Caco-2 (cell line): ENCODE results near the gene BPIFB2. TPM values are rescaled to one million over a fixed set of nuclear protein-coding genes. Genes with fewer than 3 reads are reported as not detected.

Experiments
- BruUV-seq: library from RNA; stranded (reverse); fragments of 400-500 nt; replicated peaks from 2 replicates; lab custom pipeline; 2021; lab: Mats Ljungman, UMichigan
- CTCF ChIA-PET: fragments of 300-600 bp; sonication (Branson Sonifier 250); formaldehyde crosslinking; loops from one replicate; lab custom pipeline; 2022; ENCODE audit warnings: antibody characterized with exemption; lab: Charles Lee
- POLR2A ChIA-PET: fragments of 300-600 bp; sonication (Branson Sonifier 250); formaldehyde crosslinking; loops from one replicate; lab custom pipeline; 2022; ENCODE audit warnings: antibody characterized with exemption; lab: Charles Lee
- DNase-seq, 2 experiments: peaks; one replicate each; pipeline versions ENCODE4 v3.0.0 to v3.0.0-alpha.2; 2020 to 2022
- H3K27me3 ChIP-seq: replicated peaks from 2 replicates; pipeline ENCODE4 v1.6.0; 2011; ENCODE audit warnings: low read length; ENCODE audit not compliant: control insufficient read depth, insufficient read depth
- H3K36me3 ChIP-seq: 2 replicates; pipeline ENCODE4 v1.5.1; 2011; ENCODE audit warnings: low read length; ENCODE audit not compliant: control insufficient read depth, insufficient read depth
- H3K4me1 ChIP-seq: fragments of 250-450 bp; sonication (Bioruptor Pico); 2 replicates; pipeline ENCODE4 v1.5.1; 2020; ENCODE audit warnings: mild to moderate bottlenecking
- H3K4me3 ChIP-seq: 2 replicates; pipeline ENCODE4 v1.5.1; 2011; ENCODE audit warnings: low read depth, mild to moderate bottlenecking, control low read depth, low read length
- H3K9me3 ChIP-seq: fragments of 250-450 bp; sonication (Bioruptor Pico); 2 replicates; pipeline ENCODE4 v1.5.1; 2020; ENCODE audit warnings: mild to moderate bottlenecking, moderate library complexity
- H3K27ac Mint-ChIP-seq: one replicate; pipeline ENCODE4 v1.8.0; 2022; ENCODE audit warnings: mixed read lengths; ENCODE audit not compliant: unreplicated experiment
- H3K27me3 Mint-ChIP-seq: one replicate; pipeline ENCODE4 v1.8.0; 2022; ENCODE audit warnings: mixed read lengths; ENCODE audit not compliant: insufficient read depth, unreplicated experiment
- H3K36me3 Mint-ChIP-seq: one replicate; pipeline ENCODE4 v1.8.0; 2022; ENCODE audit warnings: mild to moderate bottlenecking, mixed read lengths; ENCODE audit not compliant: insufficient read depth, unreplicated experiment
- H3K4me1 Mint-ChIP-seq: one replicate; pipeline ENCODE4 v1.8.0; 2022; ENCODE audit warnings: low read depth, mixed read lengths; ENCODE audit not compliant: unreplicated experiment
- H3K4me3 Mint-ChIP-seq: one replicate; pipeline ENCODE4 v1.8.0; 2022; ENCODE audit warnings: mild to moderate bottlenecking, moderate library complexity, mixed read lengths; ENCODE audit not compliant: unreplicated experiment
- H3K9me3 Mint-ChIP-seq: one replicate; pipeline ENCODE4 v1.8.0; 2022; ENCODE audit warnings: mixed read lengths; ENCODE audit not compliant: unreplicated experiment
- CTCF ChIP-seq, 2 experiments: fragments of 200-600 bp in 1 of 2; IDR thresholded peaks; 1 replicate in 1 of 2; 2 replicates in 1 of 2; pipeline versions ENCODE4 v1.5.1 to v1.8.0; 2011 to 2022; ENCODE audit warnings: antibody characterized with exemption in 1 of 2, control low read depth in 1 of 2, inconsistent platforms in 1 of 2, low read depth in 1 of 2, low read length in 1 of 2, mild to moderate bottlenecking in 1 of 2, moderate library complexity in 1 of 2; ENCODE audit not compliant: insufficient read depth in 1 of 2, severe bottlenecking in 1 of 2, unreplicated experiment in 1 of 2
- intact Hi-C: fragments of 100-400 bp; cut with micrococcal nuclease; formaldehyde crosslinking; loops from one replicate; pipeline ENCODE4 v1.10.0; 2022; ENCODE audit not compliant: unreplicated experiment
- total RNA-seq: library from RNA; stranded (reverse); gene quantifications from 2 replicates; pipeline ENCODE4 v1.2.3, GENCODE V29; 2022

The BPIFB2 gene
- total RNA-seq, 1 experiment from 2014 or later: not detected

GRCh38 chr20:32977281-32978008 lies 30.1 kb upstream of the BPIFB2 start:
- Histone ChIP-seq H3K4me1 (0 out of 2 replicates have a peak, but pooled peaks cover 4% of the 10 kb centered on the region), H3K9me3 (peaks cover 16% of the 10 kb centered on the region; the same call in 1 of the 2 replicates), H3K36me3 (no peaks in the 10 kb centered on the region), H3K4me3 (no peak overlapping the region), H3K27me3 (no peaks in the 10 kb centered on the region)
- ChIA-PET POLR2A (no interaction called here), CTCF (no interaction called here)
- no peaks in the 10 kb centered on the region for H3K9me3 Mint-ChIP-seq
- intact Hi-C loops: no loop called here
- H3K4me1 Mint-ChIP-seq: peaks cover 10% of the 10 kb centered on the region
- no peak overlapping the region for H3K4me3 Mint-ChIP-seq
- H3K27ac Mint-ChIP-seq: no peak overlapping the region
- no TSS peak for BruUV-seq
- peaks cover 3% of the 10 kb centered on the region for H3K27me3 Mint-ChIP-seq
- TF ChIP-seq CTCF (IDR thresholded peaks at IDR 0.05; ENCODE audit: insufficient read depth in 1 of 2, low read depth in 1 of 2, low read length in 1 of 2, severe bottlenecking in 1 of 2, unreplicated experiment in 1 of 2): no peak
- peak in 1 of 2 experiments; percentile 42 for DNase-seq
- no peaks in the 10 kb centered on the region for H3K36me3 Mint-ChIP-seq

GRCh38 chr20:32978009-32978335 lies 29.5 kb upstream of the BPIFB2 start:
- Histone ChIP-seq H3K27me3 (no peaks in the 10 kb centered on the region), H3K4me1 (0 out of 2 replicates have a peak, but pooled peaks cover 4% of the 10 kb centered on the region), H3K4me3 (no peak overlapping the region), H3K36me3 (no peaks in the 10 kb centered on the region), H3K9me3 (peaks cover 16% of the 10 kb centered on the region; the same call in 1 of the 2 replicates)
- Mint-ChIP-seq H3K9me3 (no peaks in the 10 kb centered on the region), H3K27me3 (peaks cover 6% of the 10 kb centered on the region), H3K36me3 (no peaks in the 10 kb centered on the region), H3K4me3 (no peak overlapping the region), H3K4me1 (peaks cover 10% of the 10 kb centered on the region), H3K27ac (no peak overlapping the region)
- intact Hi-C loops: no loop called here
- TF ChIP-seq CTCF (IDR thresholded peaks at IDR 0.05; ENCODE audit: insufficient read depth in 1 of 2, low read depth in 1 of 2, low read length in 1 of 2, severe bottlenecking in 1 of 2, unreplicated experiment in 1 of 2): no peak
- POLR2A ChIA-PET: no interaction called here
- CTCF ChIA-PET: no interaction called here
- no TSS peak for BruUV-seq
- DNase-seq: peak in 1 of 2 experiments; percentile 38

DNA sequence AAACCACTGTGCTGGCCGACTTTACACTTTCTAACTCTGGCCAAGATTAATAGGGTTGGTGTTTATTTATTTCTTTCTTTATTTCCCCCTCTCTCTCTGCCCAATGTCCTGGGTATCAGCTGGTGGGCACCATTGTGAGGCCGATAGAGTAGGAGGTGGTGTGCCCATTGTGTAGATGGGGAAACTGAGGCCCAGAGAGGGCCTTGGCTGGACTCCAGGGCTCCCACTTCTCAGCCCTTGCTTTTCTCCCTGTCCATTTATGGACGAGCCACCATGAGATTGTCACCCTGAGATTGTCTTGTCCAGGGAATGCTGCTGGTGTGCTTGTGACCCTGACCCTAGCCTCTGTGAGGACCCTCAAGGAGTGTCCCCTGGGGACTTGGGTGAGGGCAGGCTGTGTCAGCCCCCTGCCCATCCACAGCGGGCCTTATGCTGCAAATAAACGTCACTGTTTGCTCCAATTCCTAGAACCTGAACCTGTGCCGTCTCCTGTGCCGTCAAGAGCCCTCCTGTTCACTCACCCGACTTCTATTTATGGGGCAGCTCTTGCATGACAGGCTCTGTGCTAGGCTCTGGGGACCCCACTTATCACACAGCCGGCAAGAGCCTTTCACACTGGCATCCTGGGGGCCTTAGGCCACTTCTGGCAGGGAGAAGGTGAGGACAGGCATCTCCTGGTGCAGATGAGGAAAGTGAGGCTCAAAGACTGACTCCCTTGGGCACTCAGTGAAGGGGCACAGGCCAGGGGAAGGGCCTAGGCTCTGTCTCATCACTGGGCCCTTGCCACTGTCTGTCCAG lies 28.1 kb upstream of the BPIFB2 start:
- H3K4me3 Mint-ChIP-seq: no peak overlapping the region
- H3K4me3 ChIP-seq: no peak overlapping the region
- no TSS peak for BruUV-seq
- ChIA-PET POLR2A (no interaction called here), CTCF (interaction anchor here (0.6 kb wide), 1 partner anchor 403 kb away, joined by 3 read pairs; no protein-coding TSS in a partner anchor)
- no peaks in the 10 kb centered on the region for H3K36me3 Mint-ChIP-seq
- peak in 1 of 2 experiments; percentile 35 for DNase-seq
- H3K36me3 ChIP-seq: no peaks in the 10 kb centered on the region
- H3K4me1 Mint-ChIP-seq: peaks cover 10% of the 10 kb centered on the region
- peaks cover 16% of the 10 kb centered on the region; the same call in 1 of the 2 replicates for H3K9me3 ChIP-seq
- no peaks in the 10 kb centered on the region for H3K9me3 Mint-ChIP-seq
- peaks cover 7% of the 10 kb centered on the region for H3K27me3 Mint-ChIP-seq
- 0 out of 2 replicates have a peak, but pooled peaks cover 4% of the 10 kb centered on the region for H3K4me1 ChIP-seq
- no peak overlapping the region for H3K27ac Mint-ChIP-seq
- intact Hi-C loops: no loop called here
- no peak for TF ChIP-seq CTCF (IDR thresholded peaks at IDR 0.05; ENCODE audit: insufficient read depth in 1 of 2, low read depth in 1 of 2, low read length in 1 of 2, severe bottlenecking in 1 of 2, unreplicated experiment in 1 of 2)
- H3K27me3 ChIP-seq: no peaks in the 10 kb centered on the region
